ENCODE data around the gene TSPAN19. TPM values are rescaled to one million over a fixed set of nuclear protein-coding genes. Genes with fewer than 3 reads are reported as not detected.

TSPAN19 gene
- total RNA-seq, 1 experiment from 2014 or later: not detected

GRCh38 chr12:84986117-84986516 lies 50.0 kb downstream of the TSPAN19 start:
- H3K4me3 Mint-ChIP-seq: no peak overlapping the region
- no peak overlapping the region for H3K4me2 ChIP-seq (ENCODE audit: insufficient read depth, insufficient read length, low read length)

More at GRCh38 chr12:84986117-84986516, 50.0 kb downstream of the TSPAN19 start:
- Histone ChIP-seq H2AFZ (ENCODE audit: low read length) (no peak overlapping the region), H3K23me2 (ENCODE audit: insufficient read length, low read depth, low read length, poor library complexity, severe bottlenecking) (no peaks in the 10 kb centered on the region), H3K23ac (ENCODE audit: insufficient read length, low read depth, low read length) (no peak overlapping the region), H2BK120ac (ENCODE audit: low read depth, low read length, poor library complexity, severe bottlenecking) (no peak overlapping the region), H3K27me3 (ENCODE audit: insufficient read depth, low read length) (no peaks in the 10 kb centered on the region), H3K79me2 (ENCODE audit: insufficient read depth, low read length) (no peaks in the 10 kb centered on the region), H4K5ac (ENCODE audit: insufficient read length, low read depth, low read length) (no peak overlapping the region), H3K56ac (ENCODE audit: insufficient read length, low read depth, low read length) (no peak overlapping the region), H3K18ac (ENCODE audit: insufficient read length, low read depth, low read length) (no peak overlapping the region), H3K14ac (ENCODE audit: insufficient read depth, low read length) (no peak overlapping the region), H2BK15ac (ENCODE audit: low read depth, low read length) (no peak overlapping the region), H3K4ac (ENCODE audit: low read depth, low read length) (no peak overlapping the region), H2BK5ac (ENCODE audit: insufficient read length, low read length) (no peak overlapping the region), H4K91ac (ENCODE audit: insufficient read length, low read depth, low read length) (no peak overlapping the region), H3K79me1 (ENCODE audit: insufficient read depth, low read depth, low read length, poor library complexity, severe bottlenecking) (no peaks in the 10 kb centered on the region), H4K20me1 (ENCODE audit: control insufficient read depth, insufficient read depth, insufficient read length) (no peaks in the 10 kb centered on the region), H3K4me1 (ENCODE audit: insufficient read depth, low read length) (no peaks in the 10 kb centered on the region; the same call in none of the 2 replicates), H3K9ac (ENCODE audit: extremely low read depth, insufficient read length, low read length) (no peak overlapping the region), H3K27ac (ENCODE audit: insufficient read length, low read depth, low read length) (no peak overlapping the region), H2BK12ac (ENCODE audit: insufficient read length, low read depth, low read length) (no peak overlapping the region), H3T11ph (ENCODE audit: low read length) (no peak overlapping the region), H4K8ac (replicated peaks; ENCODE audit: insufficient read length, low read depth, low read length) (no peak overlapping the region), H2BK20ac (ENCODE audit: low read depth, low read length, poor library complexity, severe bottlenecking) (no peak overlapping the region), H2AK5ac (ENCODE audit: insufficient read length, low read length) (no peak overlapping the region), H3K9me3 (ENCODE audit: control insufficient read depth, low read depth, low read length) (no peaks in the 10 kb centered on the region)
- no peaks in the 10 kb centered on the region; a peak in 1 of 5 replicates for H3K9me3 Mint-ChIP-seq
- WGBS (ENCODE audit: extremely low coverage, insufficient read length, low lambda C conversion rate): no CpG with 5 or more reads among the region's 2 CpGs
- peaks cover 11% of the 10 kb centered on the region in 2 experiments for H3K4me1 Mint-ChIP-seq
- no peak for TF ChIP-seq CTCF (conservative IDR thresholded peaks at IDR 0.05)
- no peak for DNase-seq
- no peaks in the 10 kb centered on the region for H3K27me3 Mint-ChIP-seq (ENCODE audit: low read depth)
- no peak overlapping the region for H3K27ac Mint-ChIP-seq
- no peaks in the 10 kb centered on the region for H3K36me3 Mint-ChIP-seq (ENCODE audit: insufficient read depth in 1 of 3, low read depth in 3 of 3)
